ENCODE results near the gene RPS14. TPM values are rescaled to one million over a fixed set of nuclear protein-coding genes. Genes with fewer than 3 reads are reported as not detected.
"Not testable (repeated sequence)": the region's sequence is repeated elsewhere in the genome, so short reads cannot be mapped to it uniquely, and the experiment has no call there.

RPS14 gene
- total RNA-seq, 1 donor = 1,744 TPM

DNA sequence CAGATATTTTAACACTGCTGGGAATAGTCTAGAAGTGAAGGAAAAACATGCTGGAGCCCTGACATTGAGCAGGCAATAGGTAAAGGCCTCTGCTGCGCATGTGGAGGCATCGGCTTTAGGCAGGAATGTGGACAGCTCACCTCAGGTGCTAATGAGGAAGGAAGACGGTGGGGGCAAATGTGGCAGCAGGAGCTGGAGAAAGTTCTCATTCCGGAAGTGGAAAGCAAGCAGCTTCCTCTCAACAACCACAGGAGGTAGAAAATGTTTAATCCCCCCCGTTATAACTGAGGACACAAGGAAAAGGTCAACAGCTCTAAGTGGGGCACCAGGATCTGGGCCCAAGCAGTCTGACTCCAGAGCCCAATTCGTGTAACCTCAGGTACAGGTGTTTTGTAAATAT, 7.6 kb upstream of the RPS14 start:
- no peak overlapping the region for H3K4me3 ChIP-seq (ENCODE audit: low read depth, low read length)
- no peak for DNase-seq (ENCODE audit: low read depth)
- TF ChIP-seq, protein P1, sequence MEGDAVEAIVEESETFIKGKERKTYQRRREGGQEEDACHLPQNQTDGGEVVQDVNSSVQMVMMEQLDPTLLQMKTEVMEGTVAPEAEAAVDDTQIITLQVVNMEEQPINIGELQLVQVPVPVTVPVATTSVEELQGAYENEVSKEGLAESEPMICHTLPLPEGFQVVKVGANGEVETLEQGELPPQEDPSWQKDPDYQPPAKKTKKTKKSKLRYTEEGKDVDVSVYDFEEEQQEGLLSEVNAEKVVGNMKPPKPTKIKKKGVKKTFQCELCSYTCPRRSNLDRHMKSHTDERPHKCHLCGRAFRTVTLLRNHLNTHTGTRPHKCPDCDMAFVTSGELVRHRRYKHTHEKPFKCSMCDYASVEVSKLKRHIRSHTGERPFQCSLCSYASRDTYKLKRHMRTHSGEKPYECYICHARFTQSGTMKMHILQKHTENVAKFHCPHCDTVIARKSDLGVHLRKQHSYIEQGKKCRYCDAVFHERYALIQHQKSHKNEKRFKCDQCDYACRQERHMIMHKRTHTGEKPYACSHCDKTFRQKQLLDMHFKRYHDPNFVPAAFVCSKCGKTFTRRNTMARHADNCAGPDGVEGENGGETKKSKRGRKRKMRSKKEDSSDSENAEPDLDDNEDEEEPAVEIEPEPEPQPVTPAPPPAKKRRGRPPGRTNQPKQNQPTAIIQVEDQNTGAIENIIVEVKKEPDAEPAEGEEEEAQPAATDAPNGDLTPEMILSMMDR (IDR thresholded peaks at IDR 0.05; ENCODE audit: insufficient read depth, low read depth, low read length) = no peak

DNA sequence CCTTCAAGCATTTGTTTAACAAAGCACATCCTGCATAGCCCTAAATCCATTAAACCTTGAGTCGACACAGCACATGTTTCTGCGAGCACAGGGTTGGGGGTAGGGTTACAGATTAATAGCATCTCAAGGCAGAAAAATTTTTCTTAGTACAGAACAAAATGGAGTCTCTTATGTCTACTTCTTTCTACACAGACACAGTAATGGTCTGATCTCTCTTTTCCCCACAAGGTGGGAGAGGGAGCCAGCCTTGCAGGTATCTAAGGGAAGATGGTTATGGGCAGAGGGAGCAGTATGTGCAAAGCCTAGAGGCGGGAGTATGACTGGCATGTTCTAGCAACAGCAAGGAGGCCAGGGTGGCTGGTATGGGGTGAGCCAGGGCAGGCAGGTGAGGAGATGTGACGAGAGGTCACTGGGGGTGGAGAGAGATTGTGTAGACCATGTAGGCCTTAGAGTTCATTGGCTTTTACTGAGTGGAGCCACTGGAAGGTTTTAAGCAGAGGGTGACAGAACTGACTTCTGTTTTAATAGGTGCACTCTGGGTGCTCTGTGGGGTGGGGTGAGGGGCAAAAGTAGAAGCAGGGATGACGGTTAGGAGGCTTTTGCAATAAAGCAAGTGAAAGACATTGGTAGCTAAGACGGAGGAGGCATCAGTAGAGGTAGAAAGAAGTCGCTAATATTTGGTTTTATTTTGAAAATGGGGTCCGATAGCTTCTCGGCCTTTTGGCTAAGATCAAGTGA, 5.1 kb upstream of the RPS14 start:
- no peak for DNase-seq (ENCODE audit: low read depth)
- no peak overlapping the region for H3K4me3 ChIP-seq (ENCODE audit: low read depth, low read length)
- TF ChIP-seq, protein P1 (IDR thresholded peaks at IDR 0.05; ENCODE audit: insufficient read depth, low read depth, low read length) = no peak

DNA sequence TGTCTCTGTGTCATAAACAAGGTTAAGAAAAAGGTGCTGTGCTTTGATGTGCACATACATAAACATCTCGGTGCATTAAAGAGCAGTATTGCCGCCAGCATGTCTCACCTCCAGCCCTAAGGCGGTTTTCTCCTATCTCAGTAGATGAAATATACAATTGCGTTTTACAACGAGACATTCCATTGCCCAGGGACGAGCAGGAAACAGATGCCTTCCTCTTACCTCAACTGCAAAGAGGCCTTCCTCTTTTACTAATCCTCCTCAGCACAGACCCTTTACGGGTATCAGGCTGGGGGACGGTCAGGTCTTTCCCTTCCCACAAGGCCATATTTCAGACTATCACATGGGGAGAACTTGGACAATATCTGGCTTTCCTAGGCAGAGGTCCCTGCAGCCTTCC, 4.5 kb upstream of the RPS14 start:
- H3K4me3 ChIP-seq (ENCODE audit: low read depth, low read length); DNase-seq (ENCODE audit: low read depth): not testable (repeated sequence)

DNA sequence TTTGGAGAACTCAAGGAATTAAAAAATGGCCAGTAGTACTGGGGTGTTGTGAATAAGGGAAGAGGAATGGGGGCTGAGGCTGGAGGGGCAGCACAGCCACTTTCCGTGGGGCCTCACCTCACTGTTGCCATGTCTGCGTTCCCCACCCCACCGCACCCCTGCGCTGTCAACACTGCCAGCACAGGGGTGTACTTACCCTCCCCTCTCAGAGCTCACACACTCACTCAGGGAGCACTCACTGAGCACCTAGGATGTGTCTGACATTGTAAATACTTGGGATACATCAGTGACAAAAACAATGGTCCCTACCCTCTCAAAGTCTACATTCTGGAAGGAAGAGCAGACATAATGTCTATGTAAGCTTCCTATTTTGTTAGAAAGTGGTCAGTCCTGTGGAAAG, 3.4 kb upstream of the RPS14 start:
- TF ChIP-seq, protein P1 (IDR thresholded peaks at IDR 0.05; ENCODE audit: insufficient read depth, low read depth, low read length) = no peak
- H3K4me3 ChIP-seq (ENCODE audit: low read depth, low read length) = no peak overlapping the region
- no peak for DNase-seq (ENCODE audit: low read depth)

DNA sequence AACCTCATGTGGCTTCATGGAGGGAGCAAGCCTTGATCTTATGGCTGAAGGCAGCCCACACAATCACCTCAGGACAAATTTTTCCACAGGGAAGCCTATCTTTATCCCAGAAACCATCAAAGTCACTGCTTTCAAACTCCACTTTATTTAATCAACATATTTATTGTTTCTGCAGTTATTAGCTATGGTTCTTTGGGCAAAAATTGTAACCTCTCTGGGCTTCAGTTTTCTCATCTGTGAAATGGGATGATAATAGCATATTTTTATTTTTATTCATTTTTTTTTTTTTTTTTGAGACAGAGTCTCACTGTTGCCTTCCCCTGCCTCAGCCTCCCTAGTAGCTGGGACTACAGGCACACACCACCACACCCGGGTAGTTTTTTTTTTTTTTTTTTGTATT, 2.1 kb upstream of the RPS14 start:
- no peak for DNase-seq (ENCODE audit: low read depth)
- H3K4me3 ChIP-seq (ENCODE audit: low read depth, low read length) = no peak overlapping the region
- TF ChIP-seq, protein P1 (IDR thresholded peaks at IDR 0.05; ENCODE audit: insufficient read depth, low read depth, low read length) = no peak

DNA sequence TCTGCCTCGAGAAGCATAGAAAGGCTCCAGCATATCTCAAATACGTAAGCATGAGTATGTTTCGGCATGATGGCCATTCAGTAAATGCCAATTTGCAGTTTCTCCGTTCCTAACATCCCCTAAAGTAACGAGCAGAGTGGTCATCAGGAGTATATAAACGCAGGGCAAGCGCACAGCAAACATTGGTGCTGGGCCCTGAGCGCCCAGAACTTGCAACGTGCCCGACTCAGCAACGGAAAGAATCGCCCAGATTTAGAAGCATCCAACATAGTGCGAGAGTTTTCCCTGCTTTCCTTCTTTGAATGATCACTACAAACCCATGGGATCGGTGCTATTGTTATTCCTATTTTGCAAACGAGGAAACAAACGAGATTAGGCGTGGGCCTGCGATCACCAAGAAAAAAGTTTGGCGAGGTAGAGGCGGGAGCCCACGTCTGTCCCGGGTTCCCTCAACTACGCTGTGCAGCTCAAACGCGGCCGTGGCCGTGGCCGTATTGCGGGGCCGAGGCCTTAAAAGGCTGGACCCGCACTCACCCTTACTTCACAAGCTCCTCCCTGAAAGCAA, 505 bp downstream of the RPS14 start:
- peak; percentile 40 for DNase-seq (ENCODE audit: low read depth)
- TF ChIP-seq, protein P1 (IDR thresholded peaks at IDR 0.05; ENCODE audit: insufficient read depth, low read depth, low read length) = no peak
- peak overlapping the region; percentile 75 for H3K4me3 ChIP-seq (ENCODE audit: low read depth, low read length)

DNA sequence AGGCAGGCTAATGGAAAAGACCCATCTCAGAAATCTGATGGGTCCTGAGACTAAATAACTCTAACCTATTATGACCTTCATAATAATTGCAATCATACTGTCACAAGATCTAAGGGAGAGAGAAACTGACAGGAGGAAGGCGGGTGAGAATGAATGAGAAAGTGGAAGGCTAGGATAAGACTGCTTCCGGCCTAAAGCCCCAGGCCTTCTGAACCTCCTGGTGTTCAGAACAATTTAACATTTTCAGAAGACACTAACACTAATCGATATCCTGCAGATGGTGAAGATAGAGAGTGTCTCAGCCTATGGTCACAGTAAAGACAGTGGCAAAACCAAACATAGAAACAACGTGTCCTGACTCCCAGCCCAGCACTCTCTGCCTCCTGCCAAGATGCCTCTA, 1.2 kb downstream of the RPS14 start:
- no peak for DNase-seq (ENCODE audit: low read depth)
- TF ChIP-seq, protein P1 (IDR thresholded peaks at IDR 0.05; ENCODE audit: insufficient read depth, low read depth, low read length) = no peak

More for the DNA sequence above, 1.2 kb downstream of the RPS14 start:
- peak overlapping the region; percentile 75 for H3K4me3 ChIP-seq (ENCODE audit: low read depth, low read length)

Measured in fibroblast of villous mesenchyme (primary cell).